GM18873 (cell line): Measurements from ENCODE around the gene PPP2R3B.
"Not testable (repeated sequence)": the region's sequence is repeated elsewhere in the genome, so short reads cannot be mapped to it uniquely, and the experiment has no call there.

ENCODE experiments used
- ATAC-seq: cut with Tn5 transposase; IDR thresholded peaks from one replicate; pipeline ENCODE4 v1.9.1; 2021; ENCODE audit warnings: mild to moderate bottlenecking, moderate library complexity, moderate number of reproducible peaks; ENCODE audit not compliant: unreplicated experiment, low FRiP score

Gene PPP2R3B

DNA sequence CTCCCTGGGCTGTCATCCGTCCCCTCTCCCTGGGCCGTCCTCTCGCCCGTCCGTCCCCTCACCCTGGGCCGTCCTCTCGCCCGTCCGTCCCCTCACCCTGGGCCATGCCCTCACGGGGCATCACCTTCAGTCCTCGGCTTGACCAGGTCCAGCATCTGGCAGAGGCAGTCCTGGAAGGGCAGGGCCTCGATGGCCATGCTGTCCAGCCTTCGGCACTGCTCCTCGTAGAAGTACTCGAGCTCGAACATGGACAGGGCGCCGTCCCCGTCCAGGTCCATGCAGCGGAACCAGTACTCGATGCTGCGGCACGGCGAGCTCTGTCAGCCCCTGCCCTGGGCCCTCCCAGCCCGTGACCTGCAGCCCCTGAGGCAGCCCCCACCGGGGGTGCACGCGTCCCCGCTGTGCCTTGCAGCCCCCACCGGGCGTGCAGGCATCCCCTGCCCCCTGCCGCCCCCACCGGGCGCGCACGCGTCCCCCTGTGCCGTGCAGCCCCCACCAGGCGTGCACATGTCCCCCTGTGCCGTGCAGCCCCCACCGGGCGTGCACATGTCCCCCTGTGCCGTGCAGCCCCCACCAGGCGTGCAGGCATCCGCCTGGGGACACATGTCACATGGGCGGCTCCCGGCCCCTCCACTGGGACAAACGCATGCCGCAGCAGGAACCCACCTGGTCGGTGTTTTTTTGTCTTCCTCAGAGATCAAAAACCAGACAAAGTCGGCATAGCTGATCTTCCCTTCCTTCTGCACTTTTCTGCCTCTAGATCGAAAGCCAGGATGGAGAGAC lies 45.9 kb downstream of the PPP2R3B start:
- ATAC-seq: no peak

DNA sequence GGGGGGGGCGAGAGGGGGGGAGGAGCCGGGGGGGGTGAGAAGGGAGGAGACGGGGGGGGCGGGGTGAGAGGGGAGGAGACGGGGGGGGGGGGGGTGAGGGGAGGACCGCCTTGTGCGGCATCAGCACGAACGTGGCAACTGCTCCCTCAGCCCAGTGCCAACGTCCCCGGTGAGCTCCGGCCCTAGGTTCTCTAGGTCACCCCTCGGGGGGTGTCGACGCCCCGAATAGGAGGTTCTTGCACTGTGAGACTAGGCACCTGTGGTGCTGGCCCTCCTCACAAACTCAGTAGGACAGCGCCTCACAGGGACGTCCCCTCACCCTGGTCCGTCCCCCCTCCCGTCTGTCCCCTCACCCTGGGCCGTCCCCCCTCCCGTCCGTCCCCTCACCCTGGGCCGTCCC lies 46.6 kb downstream of the PPP2R3B start:
- no peak for ATAC-seq

DNA sequence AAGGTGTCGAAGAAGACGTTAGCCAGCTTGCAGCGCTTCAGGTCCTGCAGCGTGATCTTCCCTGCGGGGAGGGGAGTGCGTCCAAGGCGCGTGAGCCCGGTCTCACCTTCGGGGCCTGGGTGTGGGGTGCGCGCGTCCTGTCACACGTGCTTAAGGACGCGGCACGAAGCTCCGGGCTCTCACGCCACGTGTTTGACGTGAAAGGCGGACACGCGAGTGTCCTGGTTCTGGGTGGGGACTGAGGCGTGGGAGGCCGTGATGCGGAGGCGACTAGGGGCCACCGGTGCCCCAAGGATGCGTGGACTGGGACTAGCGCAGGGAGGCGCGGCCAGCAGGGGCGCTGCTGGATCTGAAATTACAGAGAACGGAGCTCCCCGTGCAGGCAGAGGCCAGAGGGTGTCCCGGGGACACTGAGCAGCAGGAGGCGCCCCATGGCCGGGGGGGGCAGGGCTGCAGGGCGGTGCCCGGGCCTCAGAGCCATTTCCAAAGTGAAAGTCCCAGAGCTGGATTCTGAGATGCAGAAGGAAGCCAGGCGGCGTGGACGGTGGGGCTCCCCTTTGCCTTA lies 47.8 kb downstream of the PPP2R3B start:
- no peak for ATAC-seq

DNA sequence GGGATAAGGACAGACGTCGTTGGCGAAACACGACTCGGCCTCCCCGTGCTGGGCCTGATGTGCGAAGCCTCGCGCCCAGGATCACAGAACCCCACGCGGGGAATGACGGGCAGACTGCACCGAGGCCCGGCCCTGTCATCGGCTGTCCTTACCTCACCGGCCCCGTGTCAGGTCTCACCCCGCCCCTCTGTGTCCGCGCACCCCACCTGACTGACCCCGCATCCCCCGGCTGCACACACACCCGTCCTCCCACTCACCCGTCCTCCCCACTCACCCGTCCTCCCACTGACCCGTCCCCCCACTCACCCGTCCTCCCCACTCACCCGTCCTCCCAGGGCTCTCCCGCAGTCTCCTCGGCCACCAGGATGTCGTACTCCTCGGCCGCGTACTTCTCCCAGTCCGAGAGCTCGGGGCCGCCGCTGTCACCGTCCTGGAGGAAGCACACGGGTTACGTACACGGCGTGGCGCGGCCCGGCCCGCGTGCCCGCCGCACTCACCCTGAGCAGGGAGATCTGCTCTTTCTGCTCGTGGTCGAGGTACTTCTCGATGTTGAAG lies 48.3 kb downstream of the PPP2R3B start:
- ATAC-seq: no peak

DNA sequence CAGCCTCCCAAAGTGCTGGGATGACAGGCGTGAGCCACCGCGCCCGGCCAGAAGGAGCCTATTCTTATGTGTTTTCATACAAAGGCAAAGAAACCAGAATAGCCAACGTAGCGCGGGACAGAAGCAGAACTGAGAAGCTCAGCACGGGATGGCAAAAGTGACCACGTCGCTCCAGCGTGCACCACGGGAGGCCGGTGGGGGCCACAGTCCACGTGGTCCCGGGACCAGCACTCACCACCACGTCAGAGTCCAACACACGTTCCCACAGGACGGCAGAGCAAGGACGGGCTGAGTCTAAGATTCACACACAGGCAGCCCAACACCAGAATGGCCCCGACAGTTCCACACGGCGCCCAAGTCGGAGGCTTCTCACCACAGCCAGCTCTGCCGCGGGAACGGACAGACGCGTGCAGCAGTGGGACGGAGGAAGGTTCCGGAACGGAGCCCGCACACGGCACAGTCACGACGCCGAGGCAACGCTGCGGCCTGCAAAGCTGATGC lies 49.3 kb downstream of the PPP2R3B start:
- no peak for ATAC-seq

DNA sequence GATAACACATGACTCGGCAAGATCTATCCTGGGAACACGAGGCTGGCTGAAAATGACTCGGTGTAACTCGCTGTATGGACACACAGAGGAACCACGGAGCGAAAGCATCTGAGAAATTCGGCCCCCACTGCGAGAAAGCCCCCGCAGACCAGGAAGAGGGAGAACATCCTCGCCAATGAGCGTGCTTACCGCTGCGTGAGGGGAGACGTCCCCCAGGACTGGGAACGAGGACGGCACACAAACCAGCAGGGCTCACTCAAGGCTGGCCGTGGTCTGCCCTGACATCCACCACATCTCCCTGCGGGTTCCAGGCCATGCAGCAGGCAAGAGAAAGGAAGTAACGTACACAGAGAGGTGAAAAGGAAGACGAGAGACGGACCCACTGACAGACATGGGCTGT lies 50.5 kb downstream of the PPP2R3B start:
- no peak for ATAC-seq

DNA sequence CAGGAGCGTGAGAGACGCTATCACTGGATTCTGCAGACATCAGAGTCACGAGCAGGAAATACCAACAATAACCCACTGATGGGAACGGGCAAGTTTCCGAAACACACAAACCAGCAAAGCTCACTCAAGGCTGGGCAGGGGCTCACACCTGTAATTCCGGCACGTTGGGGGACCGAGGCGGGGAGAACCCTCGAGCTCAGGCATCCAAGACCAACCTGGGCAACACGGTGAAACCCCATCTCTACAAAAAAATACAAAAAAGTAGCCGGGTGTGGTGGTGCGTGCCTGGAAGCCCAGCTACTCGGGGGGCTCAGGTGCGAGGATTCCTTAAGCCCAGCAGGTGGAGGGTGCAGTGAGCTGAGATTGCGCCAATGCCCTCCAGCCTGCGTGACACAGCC lies 51.0 kb downstream of the PPP2R3B start:
- no peak for ATAC-seq

DNA sequence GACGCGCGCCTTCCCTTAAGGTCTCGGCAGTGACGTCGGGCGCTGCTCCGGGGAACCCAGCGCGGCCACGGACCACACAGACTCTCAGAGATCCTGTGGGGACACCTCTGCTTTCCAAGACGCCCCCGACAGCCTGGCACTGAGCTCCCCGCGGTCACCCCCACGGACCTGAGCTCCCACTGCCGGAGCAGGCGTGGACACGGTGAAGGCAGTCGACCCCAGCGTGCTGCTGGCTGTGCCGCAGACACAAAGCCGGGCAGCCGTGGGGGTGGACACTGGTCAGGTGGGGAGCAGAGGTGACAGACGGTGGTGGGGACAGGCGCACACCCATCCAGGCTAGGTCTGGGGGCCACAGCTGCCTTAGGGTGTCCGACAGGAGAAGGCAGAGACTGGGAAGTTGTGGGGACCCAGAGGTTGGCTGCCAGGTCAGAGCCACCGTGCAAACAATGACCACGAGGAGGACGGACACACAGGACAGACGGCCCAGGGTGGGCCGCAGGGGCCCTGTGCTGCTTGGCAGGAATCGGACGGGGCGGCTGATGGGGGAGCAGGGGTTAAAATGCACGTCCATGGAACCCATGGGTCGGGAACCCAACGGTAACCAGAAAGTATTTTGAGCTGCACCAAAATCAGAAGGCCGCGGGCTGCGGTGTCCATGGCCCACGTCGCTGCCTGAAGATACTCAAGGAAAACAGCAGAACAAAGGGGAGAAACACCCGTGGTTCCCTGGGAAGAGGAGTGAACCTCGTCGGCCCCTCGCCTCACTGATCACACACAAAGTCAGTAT lies 51.5 kb downstream of the PPP2R3B start:
- no peak for ATAC-seq

DNA sequence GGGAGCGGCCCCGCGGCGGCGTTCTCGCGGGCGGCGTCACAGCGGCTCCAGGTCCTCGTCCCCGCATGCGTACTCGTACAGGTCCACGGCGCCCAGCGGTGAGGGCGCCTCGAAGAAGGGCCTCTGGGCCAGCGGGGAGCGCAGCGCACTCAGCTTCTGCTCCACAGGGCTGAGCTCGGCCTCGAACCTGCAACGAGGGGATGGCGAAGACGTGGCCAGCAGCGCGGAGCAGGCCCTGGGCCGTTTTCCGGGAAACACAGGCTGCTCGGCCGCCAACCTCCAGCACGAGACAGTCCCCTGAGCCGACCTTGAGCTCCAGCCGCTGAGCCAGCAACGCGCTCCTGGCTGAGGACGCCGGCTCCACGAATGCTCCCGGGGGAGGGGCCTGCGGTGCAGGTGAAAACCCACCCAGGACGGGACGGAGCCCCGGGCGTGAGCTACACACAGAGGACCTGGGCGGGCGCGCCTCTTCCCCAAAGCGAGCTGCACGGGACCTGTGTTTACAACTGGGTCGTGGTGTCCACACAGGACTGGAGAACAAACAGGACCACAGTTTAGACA lies 52.3 kb downstream of the PPP2R3B start:
- no peak for ATAC-seq

DNA sequence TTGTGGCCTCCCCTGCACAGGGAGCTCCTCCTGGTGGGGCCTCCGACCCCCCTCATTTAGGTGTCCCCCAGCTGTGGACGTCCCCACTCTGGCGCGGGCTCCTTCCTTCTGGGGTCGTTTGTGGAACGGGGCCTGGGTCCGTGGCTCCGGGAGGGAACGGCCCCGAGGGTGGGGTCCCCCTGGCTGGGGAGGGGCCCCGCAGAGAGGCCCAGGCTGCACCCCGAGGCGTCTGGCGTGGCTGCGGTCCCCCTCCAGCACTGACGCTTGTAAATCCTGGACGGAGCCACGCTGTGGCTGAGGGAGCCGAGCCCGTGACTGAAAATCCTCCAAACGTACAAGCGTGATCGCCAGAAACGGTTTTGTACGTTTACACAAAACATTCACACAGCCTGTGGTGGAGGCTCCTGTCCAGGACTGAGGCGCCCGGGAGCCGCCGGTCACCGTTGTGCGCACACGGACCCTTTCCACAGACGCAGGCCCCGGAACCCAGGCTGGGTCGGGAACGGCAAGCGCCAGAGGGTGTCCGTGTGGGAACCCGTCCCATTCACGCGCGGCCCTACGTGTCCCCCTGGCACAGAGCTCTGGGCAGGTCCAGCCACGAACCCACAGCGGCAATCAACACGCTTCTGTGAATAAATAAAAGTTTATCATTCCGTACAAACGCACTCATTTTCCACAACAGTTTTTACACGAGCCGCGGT lies 52.9 kb downstream of the PPP2R3B start:
- no peak for ATAC-seq

DNA sequence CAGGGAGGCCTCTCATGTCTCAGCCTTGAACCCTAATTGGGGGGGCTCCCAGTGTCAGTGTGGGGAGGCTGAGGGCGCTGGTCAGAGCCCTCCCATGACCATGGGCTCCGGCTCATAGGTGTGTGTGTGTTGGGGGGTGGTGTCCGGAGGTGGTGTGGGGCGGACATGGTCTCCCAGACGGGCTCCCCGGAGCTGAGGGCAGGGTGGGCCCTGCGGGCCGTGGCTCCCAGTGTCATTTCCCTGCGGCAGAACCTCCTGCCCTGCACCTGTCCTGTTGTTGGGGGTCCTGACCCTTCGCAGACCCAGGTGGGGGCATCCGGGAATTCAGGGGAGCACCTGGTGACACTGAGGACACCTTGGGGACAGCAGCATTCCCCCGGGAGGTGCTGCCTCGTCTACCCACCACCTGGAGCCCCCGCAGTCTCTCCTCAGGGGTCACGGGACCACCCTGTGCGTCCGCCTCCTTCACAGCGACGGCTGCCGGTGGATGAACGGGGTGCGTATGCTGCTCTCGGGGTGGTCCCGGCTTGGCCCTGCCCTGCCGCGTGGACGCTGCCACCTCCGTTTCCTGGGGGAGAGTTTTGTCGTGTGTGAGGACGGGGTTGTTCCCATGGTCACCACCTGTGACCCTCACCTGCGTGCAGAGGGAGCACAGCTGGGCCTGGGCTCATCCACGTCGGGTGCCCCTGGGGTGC lies 53.6 kb downstream of the PPP2R3B start:
- ATAC-seq: no peak

DNA sequence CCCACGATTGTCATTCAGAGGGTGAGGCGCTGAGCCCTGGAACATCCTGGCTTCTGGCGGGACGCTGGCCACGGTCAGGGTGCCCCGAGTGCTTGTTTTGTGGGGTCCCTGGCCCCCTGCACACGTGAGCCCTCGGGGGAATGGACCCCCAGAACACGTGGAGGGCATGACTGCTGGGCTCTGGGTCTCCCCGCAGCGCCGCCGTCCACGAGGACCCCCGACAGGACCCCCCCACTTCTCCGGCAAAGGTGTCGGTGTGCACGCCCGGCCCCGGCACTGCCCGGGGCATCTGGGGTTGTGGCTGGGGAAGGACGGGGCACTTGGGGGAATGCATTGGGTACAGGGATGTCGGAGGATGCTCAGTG lies 54.2 kb downstream of the PPP2R3B start:
- no peak for ATAC-seq

DNA sequence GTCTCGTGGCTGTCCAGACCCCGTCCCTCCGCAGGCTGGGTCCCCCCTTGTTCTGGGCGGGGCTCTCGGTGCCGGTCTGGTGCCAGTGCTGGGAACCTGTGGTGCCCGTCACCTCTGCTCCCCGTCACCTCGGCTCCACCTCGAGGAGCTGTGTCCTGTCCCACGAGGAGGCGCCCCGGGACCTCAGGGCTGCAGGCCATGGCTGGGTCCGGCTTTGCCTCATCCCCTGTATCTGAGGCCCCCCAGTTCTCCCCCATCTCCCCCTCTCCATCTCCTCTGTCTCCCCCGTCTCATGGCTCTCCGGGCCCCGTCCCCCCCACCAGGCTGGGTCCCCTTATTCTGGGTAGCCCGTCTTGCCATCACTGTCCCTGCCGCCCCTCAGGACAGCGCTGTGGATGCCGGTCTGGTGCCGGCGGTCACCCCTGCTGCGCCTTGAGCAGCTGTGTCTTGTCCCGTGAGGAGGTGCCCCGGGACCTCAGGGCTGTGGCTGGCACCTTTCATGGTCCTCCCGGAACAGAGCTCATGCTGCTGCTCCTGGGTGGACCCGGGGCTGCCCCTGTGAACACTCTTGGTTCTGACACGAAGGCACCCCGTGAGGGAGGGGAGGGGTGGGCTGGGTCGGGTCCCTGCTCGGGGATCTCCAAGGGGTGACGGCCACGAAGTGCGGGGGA lies 54.7 kb downstream of the PPP2R3B start:
- ATAC-seq: no peak

DNA sequence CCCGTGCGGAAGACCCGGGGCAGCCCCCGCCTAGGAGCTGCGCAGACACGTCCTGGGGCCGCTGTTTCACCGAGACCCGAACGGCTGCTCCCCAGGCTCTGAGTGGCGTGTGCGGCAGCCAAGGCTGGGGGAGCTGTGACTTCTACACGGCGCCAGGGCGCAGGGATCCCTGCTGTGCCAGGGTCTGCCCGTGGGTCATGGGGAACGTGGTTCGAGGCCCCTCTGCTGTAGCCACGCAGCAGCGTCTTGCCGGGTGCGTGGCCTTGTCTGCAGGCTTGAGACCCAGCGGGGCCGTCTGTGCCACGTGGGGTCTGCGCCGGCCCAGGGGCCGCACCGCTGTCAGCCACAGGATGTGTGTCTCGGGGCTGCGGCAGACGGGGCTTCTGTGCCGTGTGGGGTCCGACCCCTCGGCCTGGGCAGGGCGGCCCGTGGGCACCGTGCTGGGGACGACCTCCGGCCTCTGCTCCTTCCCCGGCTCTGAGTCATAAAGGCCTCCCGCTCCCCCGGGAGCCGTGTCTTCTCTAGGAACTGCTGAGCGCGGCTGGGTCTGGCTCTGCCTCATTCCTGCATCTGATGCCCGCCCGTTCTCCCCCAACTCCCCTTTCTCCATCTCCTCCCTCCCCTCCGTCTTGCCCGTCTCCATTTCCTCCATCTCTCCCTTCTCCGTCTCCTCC lies 55.4 kb downstream of the PPP2R3B start:
- no peak for ATAC-seq

DNA sequence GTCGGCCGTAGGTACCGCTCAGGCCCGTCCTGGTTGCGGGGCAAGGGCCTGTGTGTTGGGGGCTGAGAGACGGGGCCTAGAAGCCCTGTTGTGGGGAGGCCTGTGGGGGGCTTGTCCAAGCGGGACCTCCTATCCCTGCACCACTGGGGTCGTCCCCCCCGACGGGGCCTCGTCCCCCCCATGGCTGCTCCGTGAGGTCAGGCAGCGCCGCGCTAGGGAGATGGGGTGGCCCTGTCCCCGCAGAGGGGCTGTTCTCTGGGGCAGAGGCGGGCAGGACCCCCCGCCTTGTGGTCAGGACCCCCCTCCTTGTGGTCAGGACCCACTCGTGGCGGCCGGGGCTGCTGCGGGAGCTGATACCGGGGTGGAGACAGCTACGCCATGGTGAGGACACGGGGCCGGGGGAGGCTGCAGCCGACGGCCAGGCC lies 56.0 kb downstream of the PPP2R3B start:
- ATAC-seq: no peak

DNA sequence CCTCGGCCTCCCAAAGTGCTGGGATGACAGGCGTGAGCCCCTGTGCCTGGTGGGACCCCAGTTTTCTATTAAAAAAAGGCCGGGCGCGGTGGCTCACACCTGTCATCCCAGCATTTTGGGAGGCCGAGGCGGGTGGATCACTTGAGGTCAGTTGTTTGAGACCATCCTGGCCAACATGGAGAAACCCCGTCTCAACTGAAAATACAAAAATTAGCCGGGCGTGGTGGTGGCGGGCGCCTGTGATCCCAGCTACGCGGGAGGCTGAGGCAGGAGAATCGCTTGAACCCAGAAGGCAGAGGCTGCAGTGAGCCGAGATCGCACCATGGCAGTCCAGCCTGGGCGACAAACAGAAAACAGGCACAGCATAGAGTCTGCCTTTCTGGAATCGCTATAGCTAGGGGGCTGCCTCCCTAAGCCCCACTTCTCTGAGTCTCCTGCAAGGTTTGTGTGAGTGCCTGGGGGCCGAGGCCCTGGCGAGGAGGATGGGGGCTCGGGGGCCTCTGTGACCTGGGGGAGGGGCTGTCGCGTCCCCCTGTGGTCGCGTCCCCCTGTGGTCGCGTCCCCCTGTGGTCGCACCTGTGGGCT lies 56.5 kb downstream of the PPP2R3B start:
- not testable (repeated sequence) for ATAC-seq

DNA sequence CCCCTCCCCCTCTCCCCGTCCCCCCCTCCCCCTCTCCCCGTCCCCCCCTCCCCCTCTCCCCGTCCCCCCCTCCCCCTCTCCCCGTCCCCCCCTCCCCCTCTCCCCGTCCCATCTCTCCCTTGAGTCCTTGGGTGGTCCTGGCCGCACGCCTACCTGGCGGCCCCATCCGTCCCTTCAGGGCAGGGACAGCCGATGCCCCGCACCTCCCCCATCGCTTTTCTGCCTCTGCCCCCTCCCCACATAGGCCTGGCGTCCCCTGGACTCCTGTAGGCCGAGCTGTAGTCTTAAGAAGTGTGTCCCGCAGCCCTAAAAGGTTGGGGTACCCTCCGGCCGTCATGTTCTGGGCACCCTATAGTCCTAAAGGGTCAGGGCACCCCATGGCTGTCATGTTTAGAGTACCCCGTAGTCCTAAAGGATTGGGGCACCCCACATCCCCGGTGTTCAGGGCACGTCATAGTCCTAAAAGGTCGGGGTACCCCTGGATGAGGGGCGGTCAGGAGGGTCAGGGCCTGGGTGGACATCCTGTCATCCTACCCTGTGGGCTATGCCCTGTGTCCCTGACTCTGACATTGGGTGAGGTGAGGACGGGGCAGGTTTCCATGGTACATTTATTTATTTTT lies 57.3 kb downstream of the PPP2R3B start:
- ATAC-seq: no peak

DNA sequence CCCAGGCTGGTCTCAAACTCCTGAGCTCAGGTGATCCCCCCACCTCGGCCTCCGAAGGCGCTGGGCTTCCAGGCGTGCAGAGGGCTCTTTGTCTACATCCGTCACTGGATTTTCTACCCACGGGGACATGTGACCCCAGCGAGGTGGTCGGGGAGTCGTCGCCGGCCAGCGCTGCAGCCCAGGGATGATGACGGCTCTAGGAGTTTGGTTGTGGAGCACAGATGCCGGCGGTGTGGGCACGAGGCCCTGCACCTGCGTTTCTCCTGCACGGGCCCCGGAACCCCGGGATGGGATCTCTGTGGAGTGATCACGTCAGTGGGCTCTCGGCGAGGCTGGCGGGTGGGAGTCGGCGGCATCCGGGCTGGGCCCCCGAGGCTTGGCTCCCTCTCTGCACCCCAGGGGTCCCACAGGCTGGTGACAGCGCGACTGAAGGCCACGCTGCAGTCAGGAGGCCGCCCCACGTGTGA lies 59.0 kb downstream of the PPP2R3B start:
- ATAC-seq: no peak
